Occipital lobe (tissue), 2 donors: Measurements from ENCODE around the gene GBF1. TPM values are rescaled to one million over a fixed set of nuclear protein-coding genes. Genes with fewer than 3 reads are reported as not detected.

Source experiments
- DNase-seq: peaks from one replicate; lab custom pipeline; 2025; lab: John Stamatoyannopoulos, UW
- total RNA-seq: library from RNA; depleted of rRNA; stranded (reverse); fragments of >200 nt; gene quantifications from one replicate; pipeline ENCODE4 v1.2.3, GENCODE V29; 2014

The GBF1 gene
- total RNA-seq, 1 donor from 2014 or later = 16.5 TPM

DNA sequence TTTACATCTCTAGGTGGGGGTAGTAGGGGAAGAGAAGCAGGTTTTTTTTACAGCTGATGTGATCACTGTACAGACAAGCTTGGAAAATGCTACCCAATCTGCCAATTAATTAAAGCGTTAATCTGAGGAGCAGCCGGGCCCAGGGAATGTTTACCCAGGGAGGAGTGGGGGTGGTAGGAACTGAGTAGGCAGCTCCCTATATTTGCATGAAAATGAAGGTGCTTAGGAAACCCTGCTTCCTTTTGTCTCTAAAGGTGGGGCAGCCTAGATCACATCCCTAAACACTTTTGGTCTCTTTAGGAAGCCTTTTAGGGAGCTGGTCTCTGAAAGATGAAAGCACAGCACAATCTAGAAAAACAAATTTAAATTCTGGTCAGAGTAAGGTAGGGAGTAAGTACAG lies 97.1 kb downstream of the GBF1 start:
- no peak for DNase-seq

DNA sequence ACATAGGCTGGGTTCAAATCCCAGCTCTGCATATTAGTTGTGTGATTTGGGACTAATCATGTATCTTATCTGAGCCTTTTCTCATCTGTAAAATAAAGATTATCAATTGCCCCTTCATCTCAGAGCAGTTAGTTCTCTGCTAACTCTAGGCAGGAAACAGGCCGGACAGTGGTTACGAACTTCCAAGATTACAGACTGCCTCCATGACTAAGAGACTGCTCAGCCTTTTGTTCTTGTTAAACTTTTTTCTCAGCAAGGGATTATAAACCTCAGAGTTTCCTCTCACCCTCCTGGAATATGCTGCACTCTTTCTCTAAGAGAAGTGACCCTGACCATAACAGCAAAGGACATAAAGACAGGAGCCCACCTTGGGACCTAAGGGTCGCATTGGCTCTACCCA lies 97.6 kb downstream of the GBF1 start:
- no peak for DNase-seq

DNA sequence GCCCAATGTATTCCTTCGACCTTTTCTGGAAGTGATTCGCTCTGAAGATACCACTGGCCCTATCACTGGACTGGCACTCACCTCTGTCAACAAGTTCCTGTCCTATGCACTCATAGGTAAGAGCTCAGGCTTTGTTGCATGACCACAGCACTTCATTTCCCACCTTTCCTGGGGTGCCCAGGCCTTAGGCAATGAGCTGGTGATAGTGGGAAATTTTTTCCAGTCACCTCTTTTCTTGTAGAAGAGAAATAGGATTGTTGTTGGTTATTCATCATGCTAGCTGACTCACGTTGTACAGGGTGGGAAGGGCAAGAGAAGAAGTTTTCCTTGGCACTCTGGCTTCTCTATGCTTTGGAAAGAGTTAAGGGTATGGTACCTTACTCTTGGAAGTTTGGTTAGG lies 98.7 kb downstream of the GBF1 start:
- no peak for DNase-seq

DNA sequence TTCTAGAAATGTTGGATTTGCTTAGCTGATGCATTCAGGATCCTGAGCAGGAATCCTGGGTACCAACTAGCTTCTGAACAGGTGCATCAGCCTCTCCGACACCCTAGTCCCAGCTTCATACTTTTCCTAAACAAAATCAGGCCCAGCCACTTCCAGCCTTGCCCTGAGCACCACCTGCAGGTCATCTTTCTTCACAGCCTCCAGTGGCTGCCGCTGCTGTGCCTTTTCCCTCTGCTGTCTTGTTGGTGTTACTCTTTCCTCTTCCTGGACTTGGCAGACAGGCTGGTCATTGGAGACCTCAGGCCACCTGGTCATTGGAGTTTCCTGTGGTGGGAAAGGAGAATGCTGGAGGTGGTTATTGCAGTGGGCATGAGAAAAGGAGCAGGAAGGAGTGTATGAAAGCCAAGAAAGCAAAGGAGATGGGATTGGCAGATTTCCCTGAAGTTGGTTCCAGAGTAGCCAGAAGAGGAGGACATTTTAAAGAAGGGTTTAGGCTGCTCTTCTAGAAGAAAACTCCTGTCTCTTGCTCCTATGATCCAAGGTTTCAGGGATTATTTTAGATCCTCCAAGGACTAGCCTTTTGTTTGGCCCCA lies 102.0 kb downstream of the GBF1 start:
- no peak for DNase-seq

DNA sequence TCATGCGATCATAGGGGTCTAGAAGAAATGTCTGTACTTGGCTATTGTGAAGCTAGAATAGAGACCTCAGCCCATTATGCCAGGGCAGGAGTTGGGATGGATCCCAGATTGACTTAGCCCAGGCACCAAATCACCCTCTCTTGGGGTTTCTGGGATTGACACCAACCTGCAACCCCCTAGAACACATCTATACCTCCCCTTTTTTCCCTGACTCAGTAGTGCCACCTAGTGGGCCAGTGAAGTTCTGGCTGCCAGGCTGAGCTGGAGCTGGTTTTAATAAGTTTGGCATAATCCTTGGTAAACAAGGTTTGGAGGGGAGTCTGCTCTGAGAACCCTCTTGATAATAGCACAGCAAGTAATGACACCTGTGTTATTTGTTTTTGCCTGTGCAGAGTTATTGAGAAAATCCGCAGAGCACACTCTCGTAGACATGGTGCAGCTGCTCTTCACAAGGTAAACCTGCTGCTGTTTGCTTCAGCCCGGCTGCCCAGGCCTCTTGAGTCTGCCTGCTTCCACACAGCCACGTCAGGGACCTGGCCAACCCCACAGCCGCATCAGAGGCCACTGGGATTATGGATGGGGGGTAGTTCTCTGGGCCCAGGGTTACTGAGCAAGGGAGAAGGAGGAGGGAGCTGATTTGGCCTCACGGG lies 106.9 kb downstream of the GBF1 start:
- peak; percentile 24 for DNase-seq

DNA sequence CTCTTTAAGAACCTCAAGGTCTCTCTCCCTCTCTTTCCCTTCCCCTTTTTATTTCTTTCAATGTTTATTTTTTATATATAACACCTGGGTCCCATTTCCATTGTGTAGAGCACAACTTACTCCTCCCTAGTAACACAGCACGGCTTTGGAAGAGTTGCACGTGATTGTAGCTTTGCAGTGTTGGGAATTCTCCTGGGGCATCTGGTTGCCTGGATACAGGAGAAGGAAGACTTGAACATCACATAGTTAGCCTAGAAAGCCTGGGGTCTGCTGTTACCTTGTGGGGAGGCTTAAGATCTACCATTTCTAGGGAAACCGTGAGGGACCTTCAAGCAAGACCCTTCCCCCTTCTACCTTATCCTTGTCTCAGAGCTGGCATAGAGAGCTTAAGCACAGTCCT lies 109.1 kb downstream of the GBF1 start:
- no peak for DNase-seq

DNA sequence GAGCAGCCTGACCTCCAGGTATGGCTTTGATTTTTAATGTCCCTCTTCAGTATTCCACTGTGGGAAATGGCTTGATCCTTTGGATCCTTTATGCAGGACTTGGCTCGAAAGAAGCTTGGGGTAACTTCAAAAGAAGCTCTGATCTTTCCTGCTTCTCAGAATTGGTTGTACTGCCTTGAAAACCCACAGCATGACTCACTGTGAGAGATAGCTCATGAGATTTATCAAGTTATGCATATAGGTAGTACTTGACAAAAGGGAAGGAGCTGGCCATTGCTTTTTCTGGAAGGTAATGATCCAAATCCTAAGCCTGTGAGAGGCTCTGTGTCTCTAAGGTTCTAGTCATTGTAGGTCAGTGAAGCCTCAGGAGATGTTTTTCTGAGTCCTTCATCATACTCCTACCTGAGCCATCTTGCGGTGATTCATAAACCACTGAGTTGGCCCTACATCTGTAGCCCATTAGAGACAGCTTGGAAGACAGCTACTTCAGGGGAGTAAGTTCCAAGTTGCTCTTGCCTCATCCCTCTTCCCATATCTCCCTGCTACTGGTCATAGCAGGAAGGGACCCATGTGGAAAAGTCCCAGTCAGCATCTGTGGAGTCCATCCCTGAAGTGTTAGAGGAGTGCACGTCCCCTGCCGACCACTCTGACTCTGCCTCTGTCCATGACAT lies 113.5 kb downstream of the GBF1 start:
- no peak for DNase-seq

DNA sequence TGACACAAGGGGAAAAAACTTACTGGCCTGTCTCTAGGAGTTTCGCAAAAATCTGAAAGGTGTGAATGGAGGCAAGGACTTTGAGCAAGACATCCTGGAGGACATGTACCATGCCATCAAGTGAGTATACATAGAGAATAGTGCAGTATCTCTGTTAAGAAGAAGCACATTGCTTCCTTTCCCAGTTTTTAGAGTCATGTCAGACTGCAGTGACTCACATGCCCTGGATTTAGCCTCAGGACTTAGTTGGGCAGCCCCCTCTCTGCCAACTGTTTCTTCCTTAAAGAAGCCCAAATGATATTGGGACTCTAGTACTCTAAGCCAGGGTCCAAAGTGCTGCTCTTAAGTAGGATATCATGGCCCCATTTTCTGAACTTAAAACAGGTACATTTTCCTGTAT lies 122.1 kb downstream of the GBF1 start:
- no peak for DNase-seq

DNA sequence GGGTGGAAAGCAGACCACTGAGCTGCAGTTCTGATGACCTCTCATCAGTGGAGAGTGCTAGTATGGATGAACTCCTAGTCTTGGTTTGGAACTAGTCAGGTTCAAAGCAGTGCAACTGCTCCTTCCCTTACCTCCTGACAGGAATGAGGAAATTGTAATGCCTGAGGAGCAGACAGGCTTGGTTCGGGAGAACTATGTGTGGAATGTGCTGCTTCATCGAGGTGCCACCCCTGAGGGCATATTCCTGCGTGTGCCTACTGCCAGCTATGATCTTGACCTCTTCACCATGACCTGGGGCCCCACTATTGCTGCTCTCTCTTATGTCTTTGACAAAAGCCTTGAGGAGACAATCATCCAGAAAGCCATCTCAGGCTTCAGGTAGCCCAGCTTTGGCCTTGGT lies 122.7 kb downstream of the GBF1 start:
- DNase-seq = no peak

DNA sequence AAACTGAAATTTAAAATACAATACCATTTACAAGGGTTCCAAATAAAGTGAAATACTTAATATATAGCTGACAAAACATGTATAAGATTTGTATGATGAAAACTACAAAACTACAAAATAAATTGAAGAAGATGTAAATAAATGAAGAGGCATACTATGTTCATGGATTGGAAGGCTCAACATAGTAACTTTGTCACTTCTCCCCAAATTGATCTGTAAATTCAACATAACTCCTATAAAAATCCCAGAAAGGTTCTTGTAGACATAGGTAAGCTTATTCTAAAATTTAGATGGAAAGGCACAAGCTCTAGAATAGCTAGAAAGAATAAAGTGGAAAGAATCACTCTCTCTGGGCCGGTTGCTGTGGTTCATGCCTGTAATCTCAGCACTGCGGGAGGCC lies 126.0 kb downstream of the GBF1 start:
- DNase-seq = no peak

DNA sequence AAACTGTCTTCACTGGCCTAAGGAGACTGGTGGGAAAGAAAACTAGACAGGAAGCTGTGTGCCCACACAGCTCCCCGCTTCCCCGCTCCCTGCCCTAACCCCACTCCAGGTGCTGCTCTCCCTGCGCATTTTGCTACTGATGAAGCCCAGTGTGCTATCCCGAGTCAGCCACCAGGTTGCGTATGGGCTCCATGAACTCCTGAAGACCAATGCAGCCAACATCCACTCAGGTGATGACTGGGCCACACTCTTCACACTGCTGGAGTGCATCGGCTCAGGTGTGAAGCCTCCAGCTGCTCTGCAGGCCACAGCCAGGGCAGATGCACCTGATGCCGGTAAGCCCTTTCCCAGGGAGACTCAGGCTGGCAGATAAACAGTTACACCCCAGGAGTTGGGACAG lies 129.9 kb downstream of the GBF1 start:
- no peak for DNase-seq

DNA sequence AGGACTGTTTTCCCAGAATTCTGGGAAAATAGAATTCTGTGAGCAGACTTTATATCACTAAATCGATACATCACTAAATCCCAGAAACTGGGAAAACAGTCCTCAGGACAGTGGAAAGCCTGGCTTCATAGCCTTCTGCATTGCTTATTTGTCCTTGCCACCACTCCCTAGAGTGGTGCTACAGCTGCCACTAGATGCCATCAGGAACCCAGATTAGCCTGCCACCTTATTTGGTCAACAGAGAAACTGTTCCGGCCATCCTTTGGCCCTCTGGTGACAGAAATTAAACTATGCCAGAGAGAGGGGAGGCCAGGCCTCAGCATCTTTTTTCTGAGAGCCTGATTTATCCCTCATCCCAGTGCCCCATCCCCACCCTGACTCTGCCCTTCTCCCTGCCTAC lies 130.5 kb downstream of the GBF1 start:
- no peak for DNase-seq

DNA sequence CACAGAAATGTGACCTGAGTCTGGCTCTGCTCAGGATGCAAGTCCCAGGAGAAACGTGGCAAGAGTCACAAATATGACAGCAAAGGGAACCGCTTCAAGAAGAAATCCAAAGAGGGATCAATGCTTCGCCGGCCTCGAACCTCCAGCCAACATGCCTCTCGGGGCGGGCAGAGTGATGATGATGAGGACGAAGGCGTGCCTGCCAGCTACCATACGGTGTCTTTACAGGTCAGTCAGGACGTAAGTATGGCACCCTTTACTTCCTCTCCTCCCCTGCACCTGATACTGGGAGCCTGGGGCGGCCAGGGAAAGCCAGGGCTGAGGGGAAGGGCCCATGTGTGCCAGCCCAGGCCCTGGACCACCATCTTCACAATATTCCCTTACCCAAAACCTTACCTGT lies 131.6 kb downstream of the GBF1 start:
- DNase-seq = no peak

DNA sequence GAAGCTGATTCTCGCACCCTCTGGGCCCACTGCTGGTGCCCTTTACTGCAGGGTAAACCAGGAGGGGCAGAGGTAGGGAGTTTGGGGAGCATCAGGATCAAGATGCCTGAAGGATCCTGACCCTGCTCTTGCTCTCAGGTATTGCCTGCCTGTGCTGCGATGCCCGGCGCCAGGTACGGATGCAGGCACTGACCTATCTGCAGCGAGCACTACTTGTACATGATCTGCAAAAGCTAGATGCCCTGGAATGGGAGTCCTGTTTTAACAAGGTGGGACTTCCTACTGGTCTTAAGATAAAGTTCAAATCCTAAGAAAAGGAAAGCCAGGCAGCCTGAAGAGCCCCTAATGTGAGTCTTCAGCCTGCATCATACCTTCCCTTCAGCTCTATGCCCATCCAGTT lies 134.1 kb downstream of the GBF1 start:
- no peak for DNase-seq

DNA sequence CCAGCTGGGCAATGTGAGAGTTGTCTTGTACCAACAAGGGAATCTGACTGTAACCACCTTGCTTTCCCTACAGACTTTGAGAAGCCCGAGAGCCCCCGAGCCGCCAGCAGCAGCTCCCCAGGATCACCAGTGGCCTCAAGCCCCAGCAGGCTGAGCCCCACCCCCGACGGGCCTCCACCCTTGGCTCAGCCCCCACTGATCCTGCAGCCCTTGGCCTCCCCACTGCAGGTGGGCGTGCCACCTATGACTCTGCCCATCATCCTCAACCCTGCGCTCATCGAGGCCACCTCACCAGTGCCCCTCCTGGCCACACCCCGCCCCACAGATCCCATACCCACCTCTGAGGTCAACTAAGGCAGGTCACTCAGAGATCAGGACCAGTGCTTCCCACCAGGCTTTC lies 136.7 kb downstream of the GBF1 start:
- DNase-seq = no peak

DNA sequence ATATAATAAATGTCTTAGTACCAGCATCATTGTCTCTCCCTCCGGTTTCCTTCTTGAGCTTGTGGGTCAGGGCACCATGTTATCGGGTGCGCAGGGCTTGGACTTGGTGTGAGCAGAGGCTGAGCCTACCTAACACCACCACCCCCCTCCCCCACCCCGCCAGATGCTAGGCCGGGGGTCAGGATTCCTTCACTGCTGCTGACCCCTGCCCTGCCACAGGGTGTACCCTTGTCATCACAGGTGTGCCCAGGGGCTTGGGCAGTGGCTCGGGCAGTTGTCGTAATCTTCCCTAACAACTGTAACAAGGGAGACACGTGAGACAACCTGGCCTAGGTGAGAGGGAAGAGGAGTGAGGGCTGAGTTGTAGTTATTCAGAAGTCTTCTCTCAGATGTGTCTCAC lies 137.5 kb downstream of the GBF1 start:
- no peak for DNase-seq

DNA sequence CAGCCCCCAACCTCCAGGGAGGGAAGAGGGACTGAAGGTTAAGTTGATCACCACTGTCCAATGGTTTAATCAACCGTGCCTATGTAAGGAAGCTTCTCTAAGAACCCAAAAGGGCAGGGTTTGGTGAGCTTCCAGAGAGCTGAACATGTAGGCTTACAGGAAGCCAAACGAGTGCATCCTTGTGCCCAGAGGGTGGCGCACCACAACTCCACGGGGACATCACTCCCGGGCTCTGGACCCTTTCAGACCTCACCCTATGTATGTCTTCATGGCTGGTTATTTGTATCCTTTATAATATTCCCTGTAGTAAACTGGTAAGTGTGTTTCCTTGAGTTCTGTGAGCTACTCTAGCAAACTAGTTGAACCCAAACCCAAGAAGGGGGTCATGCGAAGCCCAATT lies 138.7 kb downstream of the GBF1 start:
- DNase-seq = no peak

DNA sequence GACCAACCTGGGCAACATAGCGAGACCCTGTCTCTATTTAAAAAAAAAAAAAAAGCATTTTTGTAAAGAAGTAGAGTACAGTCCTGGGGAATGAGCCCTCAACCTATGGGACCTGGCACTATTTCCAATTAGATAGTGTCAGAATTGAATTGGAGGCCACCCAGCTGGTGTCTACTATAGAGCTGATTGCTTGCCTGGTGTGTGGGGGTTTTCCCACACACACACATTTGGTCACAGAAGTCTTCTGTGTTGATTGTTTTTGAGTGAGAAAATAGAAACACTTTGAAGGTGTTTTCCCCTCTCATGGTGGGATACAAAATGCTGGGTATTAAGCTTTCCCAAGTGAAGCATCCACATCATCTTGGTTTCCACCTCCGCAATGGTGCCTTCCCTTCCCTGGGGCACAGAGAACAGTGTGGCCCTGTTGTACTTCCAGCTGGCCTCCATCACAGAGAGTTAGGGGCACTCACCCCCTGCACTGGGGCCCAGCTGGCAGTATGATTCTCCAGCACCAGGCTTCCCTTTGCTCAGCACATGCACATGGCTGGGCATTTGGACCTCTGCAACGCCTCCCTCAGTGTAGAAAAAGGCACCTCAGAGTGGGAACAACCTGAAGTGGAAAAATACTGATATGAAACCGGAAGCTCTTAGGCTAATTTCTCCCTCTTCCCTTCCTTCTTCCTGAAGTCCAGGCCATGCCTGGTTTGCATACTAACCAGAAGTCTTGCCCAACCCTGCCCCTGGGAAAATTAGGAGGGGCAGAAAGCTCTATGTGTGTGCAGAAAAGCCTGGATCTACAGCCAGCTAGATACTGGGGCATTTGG lies 139.5 kb downstream of the GBF1 start:
- DNase-seq = no peak

DNA sequence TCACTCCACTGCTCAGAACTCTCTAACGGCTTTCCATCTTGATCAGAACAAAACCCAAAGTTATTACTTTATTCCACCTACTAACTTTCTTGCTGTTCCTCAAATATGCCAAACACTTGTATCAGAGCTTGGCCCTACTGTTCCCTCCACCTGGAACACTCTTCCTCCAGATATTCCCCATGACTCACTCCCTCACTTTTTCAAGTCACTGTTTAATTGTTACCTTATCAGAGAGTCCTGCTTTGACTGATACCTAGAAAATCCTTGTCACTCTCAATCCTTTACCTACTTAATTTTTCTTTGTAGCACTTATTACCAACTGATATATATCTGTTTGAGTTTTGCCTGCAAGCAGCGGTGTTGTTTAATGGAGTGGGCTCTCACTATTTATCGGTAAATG lies 144.6 kb downstream of the GBF1 start:
- DNase-seq = no peak

DNA sequence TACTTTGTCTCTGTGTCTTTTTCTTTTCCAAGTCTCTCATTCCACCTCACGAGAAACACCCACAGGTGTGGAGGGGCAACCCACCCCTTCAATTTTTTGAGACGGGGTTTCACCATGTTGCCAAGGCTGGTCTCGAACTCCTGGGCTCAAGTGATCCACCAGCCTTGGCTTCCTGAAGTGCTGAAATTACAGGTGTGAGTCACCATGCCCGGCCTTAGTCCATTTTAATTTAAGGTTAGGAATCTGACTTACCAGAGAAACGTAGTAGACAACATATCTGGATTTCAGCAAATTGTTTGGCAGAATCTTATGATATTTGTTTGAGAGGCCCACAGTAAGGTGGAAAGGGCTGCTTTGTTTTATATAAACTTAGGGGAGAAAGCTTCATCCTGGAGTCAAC lies 147.0 kb downstream of the GBF1 start:
- DNase-seq = no peak

DNA sequence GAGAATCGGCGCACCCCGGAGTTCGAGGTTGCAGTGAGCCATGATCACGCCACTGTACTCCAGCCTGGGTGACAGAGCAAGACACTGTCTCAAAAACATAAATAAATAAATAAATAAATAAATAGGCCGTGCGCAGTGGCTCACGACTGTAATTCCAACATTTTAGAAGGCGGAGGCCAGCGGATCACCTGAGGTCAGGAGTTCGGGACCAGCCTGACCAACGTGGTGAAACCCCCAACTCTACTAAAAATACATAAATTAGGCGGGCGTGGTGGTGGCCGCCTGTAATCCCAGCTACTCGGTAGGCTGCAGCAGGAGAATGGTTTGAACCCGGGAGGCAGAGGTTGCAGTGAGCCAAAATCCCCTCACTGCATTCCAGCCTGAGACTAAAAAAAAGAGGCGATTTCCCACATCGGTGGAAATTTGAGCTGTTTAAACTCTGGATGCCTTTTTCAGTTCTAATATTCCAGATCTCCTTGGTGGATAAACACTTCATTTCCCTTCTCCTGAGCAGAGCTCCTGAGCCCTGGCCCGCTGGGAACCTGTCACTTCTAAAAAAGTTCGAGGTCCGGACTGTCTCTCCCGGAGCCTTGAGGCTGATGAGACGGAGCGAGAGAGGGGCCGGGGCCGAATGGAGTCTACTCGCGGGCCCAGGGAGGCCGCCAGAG lies 148.2 kb downstream of the GBF1 start:
- DNase-seq = no peak
